ENCODE results near the gene ETV1. TPM values are rescaled to one million over a fixed set of nuclear protein-coding genes. Genes with fewer than 3 reads are reported as not detected.

The ETV1 gene
- total and polyA plus RNA-seq, 9 of the 15 experiments (the other 6 are each of a cell fraction or from before 2014, with no cell fraction given), result 7.2 to 27.4 (median 14.0) TPM

DNA sequence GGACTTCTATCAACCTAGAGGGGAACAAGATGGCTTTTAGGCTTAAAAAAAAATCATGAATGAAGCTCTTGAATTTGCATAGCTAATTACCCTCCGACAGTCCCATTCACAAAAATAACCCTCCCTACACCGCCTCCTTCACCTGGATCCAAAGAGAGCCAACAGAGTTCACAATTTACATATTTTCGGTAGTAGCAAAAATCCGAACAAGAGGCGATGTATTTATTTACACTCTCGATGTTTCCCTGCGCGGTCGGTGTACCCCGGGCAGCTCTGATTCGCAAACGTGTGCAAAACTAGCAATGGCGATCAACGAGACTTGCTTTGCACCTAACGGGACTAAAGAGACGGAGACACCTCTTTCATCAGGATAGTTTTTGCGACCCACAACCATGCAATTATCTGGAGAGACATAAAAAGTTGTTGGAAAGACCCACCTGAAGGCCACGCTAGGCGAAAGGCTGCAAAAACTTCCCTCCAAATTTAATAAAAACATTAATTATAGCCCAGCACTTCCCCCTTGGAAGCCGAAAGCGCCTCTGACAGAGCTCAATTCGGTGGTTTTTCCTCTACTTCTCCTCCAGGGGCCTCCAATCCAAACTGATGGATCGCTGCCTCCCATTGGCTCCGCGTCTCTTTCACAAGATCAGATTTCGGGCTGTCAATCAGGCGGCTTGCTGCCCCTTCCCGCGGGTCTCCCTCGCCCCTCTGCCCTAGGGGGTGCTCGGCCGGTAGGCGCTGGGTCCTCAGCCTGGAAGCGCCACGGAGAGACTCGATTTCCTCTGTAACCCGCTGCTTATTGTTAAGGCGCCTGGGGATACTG, at the start of gene ETV1 (continued):
- TF ChIP-seq, protein P1, sequence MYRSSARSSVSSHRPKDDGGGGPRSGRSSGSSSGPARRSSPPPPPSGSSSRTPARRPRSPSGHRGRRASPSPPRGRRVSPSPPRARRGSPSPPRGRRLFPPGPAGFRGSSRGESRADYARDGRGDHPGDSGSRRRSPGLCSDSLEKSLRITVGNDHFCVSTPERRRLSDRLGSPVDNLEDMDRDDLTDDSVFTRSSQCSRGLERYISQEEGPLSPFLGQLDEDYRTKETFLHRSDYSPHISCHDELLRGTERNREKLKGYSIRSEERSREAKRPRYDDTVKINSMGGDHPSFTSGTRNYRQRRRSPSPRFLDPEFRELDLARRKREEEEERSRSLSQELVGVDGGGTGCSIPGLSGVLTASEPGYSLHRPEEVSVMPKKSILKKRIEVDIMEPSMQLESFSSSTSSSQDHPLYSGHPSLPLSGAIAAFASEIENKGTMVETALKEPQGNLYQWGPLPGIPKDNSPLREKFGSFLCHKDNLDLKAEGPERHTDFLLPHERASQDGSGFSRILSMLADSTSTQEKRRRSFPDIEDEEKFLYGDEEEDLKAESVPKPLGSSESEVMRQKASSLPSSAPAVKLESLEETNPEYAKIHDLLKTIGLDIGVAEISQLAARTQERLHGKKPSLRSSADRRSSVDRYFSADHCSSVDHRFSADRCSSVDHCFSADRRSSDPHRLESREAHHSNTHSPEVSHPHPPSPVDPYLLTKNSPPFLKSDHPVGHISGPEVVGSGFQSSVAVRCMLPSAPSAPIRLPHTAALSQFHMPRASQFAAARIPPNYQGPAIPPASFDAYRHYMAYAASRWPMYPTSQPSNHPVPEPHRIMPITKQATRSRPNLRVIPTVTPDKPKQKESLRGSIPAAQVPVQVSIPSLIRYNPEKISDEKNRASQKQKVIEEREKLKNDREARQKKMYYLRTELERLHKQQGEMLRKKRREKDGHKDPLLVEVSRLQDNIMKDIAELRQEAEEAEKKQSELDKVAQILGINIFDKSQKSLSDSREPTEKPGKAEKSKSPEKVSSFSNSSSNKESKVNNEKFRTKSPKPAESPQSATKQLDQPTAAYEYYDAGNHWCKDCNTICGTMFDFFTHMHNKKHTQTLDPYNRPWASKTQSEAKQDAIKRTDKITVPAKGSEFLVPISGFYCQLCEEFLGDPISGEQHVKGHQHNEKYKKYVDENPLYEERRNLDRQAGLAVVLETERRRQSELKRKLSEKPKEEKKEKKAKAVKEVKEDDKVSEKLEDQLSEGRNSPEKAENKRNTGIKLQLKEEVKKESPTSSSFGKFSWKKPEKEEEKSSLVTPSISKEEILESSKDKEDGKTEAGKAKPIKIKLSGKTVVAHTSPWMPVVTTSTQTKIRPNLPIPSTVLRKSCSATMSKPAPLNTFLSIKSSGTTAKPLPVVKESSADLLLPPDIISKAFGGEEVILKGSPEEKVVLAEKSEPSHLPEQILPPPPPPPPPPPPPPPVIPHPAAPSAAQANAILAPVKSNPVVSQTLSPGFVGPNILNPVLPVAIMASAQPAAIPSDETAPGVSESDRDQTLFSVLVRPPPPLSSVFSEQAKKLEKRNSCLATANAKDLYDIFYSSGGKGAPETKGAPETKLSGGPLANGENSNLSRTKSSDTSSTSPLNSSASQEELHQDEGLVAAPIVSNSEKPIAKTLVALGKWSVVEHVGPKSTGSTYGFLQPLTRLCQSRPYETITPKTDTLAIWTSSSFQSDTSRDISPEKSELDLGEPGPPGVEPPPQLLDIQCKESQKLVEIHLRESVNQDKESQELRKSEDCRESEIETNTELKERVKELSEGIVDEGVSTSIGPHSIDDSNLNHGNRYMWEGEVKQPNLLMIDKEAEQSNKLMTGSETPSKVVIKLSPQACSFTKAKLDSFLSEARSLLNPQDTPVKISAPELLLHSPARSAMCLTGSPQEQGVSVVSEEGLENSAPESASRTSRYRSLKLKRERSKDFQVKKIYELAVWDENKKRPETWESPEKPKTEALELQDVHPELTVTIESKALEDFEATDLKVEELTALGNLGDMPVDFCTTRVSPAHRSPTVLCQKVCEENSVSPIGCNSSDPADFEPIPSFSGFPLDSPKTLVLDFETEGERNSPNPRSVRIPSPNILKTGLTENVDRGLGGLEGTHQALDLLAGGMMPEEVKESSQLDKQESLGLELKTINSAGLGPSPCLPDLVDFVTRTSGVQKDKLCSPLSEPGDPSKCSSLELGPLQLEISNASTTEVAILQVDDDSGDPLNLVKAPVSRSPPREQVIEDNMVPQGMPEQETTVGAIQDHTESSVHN (IDR thresholded peaks at IDR 0.05; ENCODE audit: borderline replicate concordance in 1 of 2, low read depth in 1 of 2), result no peak
- TF ChIP-seq KAT8 (IDR thresholded peaks at IDR 0.05; ENCODE audit: low read depth) (no peak), CBX2 (IDR thresholded peaks at IDR 0.05; ENCODE audit: insufficient read depth, low read length, poor library complexity, severe bottlenecking) (no peak)
- TF ChIP-seq, protein P2, sequence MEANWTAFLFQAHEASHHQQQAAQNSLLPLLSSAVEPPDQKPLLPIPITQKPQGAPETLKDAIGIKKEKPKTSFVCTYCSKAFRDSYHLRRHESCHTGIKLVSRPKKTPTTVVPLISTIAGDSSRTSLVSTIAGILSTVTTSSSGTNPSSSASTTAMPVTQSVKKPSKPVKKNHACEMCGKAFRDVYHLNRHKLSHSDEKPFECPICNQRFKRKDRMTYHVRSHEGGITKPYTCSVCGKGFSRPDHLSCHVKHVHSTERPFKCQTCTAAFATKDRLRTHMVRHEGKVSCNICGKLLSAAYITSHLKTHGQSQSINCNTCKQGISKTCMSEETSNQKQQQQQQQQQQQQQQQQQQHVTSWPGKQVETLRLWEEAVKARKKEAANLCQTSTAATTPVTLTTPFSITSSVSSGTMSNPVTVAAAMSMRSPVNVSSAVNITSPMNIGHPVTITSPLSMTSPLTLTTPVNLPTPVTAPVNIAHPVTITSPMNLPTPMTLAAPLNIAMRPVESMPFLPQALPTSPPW (CRISPR knock-in tag; IDR thresholded peaks at IDR 0.05), result peak; percentile 8; the same call in 1 of the 2 replicates
